Gastrocnemius medialis (tissue), 4 donors: ENCODE measurements around the gene PANK4.

Experiments
- CTCF ChIP-seq, 5 experiments: fragments of 450-650 bp in 3 of 5; fragments of 200-600 bp in 2 of 5; sonication (generic) in 2 of 5; IDR thresholded peaks in 4 of 5; conservative IDR thresholded peaks in 1 of 5; 1 replicate in 4 of 5; 2 replicates in 1 of 5; pipeline ENCODE4 v1.5.1; 2016 to 2019; ENCODE audit warnings: antibody characterized with exemption in 5 of 5, mild to moderate bottlenecking in 3 of 5, moderate library complexity in 3 of 5
- POLR2A ChIP-seq, 2 donors: fragments of 450-650 bp; IDR thresholded peaks; one replicate each; pipeline ENCODE4 v1.6.1; 2017; ENCODE audit warnings: antibody characterized with exemption in 2 of 2, mild to moderate bottlenecking in 2 of 2, moderate library complexity in 2 of 2

GRCh38 chr1:2493691-2494322, 32.6 kb downstream of the PANK4 start:
- TF ChIP-seq POLR2A (IDR thresholded peaks at IDR 0.05) (no peak), CTCF (IDR thresholded peaks at IDR 0.05 in 4 of 5, conservative IDR thresholded peaks at IDR 0.05 in 1 of 5) (no peak)
